HG03469 (cell line): ENCODE measurements around the gene CALML3.

Source experiments
- ATAC-seq: cut with Tn5 transposase; IDR thresholded peaks from one replicate; pipeline ENCODE4 v1.9.1; 2021; ENCODE audit warnings: mild to moderate bottlenecking, moderate library complexity, moderate number of reproducible peaks; ENCODE audit not compliant: unreplicated experiment

CALML3 gene

DNA sequence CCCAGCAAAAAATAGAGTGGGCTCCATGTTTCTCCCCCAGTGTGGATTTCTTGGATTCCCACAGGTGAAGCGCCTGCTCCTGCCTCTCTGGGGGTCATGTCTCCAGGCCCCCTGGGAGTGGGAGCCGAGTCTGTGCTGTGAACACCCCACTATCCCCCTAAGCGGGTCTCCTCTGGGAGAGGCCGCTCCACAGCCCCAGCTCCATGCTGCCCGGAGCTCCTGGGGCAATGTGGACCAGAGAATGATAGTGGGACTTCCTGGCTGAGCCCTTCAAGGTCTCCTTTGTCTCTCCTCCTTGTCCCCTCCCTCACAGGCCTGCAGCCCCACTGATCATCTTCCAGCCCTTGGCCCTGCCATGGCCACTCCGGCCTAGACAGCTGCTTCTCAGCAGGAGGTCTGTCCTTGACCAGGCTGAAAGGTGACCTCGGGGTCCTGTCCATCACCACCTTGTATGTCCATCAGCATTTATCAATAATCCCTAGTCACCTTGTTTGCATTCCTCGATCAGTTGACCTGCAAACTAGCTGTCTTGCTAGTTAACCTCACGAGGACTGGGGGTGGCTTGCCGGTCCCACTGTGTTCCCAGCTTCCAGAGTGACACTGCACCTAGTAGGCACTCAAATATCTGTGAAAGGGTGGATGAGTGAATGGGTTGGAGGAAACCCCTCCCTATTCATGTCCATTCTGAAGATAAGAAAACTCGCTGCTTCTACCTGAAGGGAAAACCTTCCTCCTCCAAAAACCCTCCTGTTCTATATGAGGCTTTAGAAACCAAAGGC lies 776 bp upstream of the CALML3 start:
- no peak for ATAC-seq

DNA sequence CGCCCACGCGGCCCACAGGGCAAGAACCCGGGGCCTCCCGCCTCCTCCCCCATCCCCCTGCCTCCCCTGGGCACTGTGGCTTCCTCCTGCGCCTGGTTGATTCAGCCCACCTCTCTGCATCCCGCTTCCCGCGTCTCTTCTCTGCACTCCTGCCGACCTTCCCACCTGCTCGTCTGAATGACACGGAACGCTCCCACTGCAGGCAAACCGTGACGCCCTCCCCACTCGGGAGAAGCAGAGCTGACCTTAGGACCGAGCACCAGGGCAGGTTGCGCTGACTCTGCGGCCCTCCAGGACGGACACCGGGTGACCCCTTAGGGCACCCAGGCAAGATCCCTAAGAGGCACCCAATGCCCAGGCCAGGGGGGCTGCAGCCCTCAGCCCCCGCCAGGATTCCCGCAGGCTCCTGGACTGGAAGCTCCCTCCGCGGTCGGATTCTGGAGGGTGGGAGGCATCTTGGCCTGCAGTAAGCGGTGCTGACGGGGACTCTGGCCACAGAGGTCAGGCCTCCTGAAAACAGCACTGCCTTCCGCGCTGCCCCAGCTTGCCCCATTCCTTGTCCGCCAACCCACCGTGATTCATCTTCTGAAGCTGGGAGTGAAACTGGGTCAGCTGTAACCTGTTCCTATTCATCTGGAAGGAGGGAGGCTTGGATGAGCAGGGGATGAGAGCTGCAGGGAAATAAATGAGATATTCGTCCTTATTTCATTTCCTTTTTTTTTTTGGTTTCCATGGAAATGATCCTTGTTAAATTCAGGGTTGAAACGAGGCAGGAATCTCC lies 990 bp downstream of the CALML3 start:
- ATAC-seq: no peak

DNA sequence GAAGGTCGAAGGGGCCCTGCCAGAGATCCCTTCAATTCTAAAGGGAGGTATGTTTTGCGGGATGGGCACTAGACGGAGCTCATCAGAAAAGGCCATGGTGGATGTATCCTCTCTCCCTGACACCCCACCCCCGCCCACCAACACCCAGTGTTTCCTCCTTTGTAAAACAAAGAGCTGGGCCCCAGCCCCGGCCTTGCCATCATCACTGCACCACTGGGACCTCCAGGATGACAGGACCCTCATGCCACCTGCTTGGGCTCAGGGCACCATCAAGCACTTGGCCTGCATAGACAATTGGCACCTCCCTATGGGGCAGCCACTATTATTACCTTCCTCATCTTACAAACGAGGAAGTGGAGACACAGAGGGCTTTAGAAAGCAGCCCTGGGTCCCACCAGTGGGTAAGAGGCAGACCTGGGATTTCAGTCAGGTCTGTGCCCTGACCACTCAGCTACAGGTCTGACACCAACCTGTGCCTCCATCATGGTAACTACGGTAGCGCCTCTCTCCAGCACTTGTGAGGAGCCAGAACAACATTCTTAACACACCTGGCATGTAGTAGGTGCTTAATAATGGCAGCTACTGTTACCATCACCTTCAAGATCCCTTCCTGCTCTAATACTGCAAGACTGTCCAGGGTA lies 2.0 kb downstream of the CALML3 start:
- no peak for ATAC-seq

DNA sequence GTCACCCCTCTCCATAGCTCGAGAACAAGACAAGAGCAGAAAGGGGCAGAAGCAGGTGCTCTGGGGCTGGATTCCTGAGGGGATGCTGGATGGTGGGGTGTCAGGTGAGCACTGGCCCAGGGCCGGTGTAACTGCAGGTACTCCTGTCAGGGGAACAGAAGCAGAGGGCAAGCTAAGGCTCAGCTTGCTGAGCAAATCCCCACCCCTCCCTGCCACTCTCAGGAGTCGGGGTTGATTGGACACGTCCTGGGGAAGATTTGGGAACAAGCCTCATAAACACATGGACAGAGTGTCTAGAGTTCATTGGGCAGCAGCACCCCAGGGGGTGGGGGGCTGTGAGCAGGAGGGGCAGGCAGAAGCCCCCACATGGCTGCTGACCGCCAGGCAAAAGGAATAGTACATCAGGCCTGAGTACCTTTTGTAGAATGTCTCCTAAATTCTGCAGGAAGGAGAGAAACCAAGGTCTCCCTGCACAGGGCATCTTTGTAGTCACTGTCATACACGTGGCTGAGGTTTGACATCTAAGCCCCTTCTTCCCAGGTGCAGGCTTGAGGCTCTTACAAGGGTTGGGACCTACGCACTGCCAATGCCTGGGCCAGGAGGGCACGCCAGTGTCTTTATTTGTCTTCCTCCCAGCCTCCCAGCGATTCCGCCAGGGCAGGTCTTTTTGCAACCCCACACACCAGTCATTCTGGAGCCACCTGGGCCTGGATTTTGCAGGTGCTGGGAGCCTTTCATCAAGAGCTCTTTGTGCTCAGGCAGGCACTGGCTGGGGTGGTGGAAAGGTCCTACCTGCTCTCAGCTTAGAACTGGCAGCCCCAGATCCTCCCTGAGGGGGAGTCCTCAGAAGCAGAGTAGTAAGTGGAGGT lies 2.8 kb downstream of the CALML3 start:
- ATAC-seq: no peak

DNA sequence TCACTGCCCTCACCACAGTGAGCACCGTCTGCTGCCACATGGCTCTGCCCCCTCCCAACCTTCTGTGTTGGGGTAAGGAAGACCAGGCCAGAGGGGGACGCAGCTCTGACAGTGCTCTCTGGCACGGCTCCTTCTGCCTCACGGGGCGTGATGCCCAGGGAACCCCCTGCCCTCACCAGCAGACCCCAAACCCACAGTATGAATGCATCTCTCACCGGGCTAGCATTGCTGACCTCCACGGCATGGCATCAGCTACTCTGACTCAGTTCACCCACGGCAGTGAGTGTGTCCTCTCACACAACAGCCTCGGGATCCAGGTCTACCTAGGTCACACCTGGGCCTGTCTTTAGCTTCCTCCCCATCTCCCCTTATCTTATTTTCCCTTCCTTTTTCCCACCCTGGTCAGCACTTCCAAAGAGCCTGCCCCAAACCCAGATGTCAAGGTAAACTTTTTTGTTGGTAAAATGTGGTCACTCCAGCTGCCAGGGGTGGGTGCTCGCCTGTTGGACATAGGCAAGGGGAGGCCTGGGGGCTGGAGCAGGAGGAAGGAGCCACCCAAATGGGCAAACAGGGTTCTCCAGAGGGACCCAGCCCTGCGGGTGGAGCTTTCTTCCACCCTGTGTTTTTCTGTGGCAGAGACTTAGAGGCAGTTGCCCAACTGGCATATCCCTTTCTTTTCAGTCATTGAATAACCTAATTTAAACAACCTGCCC lies 4.4 kb downstream of the CALML3 start:
- no peak for ATAC-seq

DNA sequence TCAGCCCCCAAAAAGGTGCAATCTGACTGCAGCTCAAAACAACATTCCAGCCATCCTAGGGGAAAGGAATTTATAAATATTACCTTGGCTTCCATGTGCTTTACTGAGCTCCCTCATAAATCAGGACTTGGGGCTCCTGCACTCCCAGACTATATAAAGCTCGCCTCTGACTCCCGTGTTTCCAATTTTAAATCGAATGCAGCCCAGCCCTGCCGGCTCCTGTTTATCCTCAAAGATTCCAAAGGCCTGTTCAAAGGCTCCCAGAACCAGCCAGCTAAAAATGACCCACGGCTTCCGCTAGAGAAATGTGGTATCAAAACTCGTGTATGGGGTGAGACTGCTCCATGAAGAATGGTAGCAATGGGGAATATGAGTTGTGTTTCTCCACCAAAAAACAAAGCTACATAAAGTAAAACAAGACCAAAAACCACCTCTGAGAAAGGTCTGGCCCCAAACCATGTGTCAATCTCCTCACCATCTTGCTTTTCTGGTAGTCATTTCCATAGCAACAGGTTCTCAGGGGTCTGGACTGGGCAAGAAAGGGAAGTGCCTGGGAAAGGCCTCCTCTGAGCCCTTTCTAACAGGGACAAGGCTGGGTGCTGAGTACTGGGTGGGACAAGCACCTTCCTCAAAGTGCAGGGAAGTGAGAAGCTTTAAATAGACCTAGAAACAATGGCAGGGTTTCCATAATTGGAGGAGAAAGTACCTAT lies 5.1 kb downstream of the CALML3 start:
- ATAC-seq: no peak

DNA sequence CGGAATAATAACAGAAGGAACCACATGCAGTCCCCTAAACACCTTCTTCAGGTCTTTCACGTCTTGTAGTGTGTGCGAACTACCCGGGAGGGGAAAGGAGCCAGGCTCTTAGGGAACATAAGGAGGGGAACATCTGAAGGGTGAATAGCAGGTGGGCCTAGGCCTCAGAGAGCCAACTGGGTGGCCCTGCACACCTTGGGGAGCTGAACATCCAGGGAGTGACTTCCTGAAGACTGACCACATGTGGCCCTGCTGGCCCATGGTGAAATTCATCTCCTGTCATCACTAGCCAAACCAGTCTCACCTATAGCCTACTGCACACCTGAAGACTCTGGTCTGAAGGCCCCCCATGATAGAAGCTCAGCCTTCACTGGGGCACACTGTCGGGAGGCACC lies 5.6 kb downstream of the CALML3 start:
- ATAC-seq: no peak

DNA sequence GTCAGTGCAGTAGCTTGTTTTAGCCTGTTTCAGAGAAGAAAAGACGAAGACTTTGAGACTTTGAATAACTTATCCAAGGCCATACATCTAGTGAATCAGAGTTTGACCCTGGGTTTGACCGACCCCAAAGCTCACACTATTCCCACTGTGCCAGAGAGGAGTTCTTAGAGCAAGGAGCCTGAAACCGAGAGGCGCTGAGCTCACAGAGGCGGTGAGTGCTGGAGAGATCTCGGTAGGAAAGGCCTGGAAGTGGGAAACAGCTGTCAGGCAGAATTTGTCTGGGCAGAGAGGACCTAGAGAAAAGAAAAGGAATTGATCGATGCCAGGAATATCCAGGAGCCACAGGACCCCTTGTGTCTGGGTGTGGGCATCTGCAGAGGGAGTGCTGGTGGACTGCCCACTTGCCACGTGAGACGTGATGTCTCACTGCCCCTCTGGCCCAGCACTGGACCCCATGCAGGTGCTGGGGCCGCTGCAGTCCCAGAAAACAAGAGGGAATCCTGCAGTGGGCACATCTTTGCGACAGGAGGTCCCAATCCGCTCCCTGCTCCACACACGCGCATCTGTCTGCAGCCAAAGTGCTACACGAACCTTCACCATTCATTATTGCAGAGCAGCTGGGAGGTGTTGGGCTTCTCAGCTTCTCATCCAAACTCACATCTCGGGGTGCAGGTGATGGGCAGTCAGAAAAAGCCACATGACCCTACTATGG lies 6.2 kb downstream of the CALML3 start:
- no peak for ATAC-seq

DNA sequence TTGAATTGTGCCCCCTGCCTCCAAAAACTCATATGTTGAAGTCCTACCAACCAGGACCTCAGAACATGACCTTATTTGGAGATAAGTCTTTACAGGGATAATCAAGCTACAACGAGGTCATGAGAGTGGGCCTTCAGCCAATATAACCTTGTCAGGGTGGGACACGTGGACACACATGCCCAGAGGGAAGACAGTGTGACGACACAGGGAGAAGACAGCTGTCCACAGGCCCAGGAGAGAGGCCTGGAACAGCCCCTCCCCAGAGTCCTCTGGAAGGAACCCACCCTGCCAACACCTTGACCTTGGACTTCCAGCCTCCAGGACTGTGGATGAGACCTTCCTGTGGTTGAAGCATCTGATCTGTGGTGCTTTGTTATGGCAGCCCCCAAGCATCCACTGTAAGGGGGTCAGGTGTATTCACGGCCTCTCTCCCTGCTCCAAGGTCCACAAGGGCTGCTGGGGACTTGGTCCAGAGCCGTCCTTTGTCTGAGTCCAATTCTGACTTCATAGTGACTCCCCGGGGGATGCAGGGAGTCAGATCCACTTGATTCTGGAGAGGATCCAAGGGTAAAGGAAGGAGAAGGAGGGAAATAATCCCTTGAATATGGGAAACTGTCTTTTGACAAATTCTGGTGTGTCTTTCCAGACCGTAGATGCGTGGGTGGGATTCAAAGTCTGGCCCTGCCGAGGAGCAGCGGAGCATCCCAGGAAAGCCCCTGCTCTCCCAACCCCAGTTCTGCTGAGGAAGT lies 7.0 kb downstream of the CALML3 start:
- ATAC-seq: no peak

DNA sequence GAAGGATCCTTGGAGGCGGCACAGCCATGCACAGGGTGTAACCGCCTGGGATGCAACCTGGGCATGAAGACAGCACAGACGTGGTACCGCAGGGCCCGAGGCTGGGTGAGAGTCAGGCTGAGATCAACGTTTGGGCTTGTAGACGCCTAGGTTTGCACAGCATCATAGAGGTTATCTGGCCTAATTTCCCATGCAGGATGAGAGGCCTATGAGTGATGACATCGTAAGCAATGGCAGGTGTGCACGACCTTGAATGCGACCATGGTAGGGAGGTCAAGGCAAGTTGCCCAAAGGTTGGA lies 7.5 kb downstream of the CALML3 start:
- ATAC-seq: no peak

DNA sequence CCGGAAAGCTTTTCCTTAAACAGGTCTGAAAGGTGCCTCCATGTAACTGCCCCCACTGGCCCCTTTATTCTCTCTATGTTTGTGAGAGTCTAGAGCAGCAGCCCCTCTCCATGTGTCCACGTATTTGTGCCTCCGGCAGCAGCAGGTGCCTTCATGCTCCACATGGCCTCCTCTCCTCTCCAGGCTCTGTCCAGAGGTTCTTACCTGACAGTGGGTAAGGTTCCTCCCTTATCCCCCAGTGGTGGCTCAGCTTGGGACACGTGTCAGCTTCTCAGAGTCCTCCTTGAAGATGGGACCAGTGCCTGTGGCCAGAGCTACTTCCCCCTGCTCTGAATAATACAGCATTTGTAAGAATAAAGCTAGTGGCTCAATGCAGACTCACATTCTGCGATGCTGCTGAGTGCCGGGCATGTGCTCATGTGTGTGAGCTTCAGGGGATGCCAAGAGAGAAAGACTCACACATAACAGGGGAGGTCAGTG lies 7.9 kb downstream of the CALML3 start:
- ATAC-seq: no peak

DNA sequence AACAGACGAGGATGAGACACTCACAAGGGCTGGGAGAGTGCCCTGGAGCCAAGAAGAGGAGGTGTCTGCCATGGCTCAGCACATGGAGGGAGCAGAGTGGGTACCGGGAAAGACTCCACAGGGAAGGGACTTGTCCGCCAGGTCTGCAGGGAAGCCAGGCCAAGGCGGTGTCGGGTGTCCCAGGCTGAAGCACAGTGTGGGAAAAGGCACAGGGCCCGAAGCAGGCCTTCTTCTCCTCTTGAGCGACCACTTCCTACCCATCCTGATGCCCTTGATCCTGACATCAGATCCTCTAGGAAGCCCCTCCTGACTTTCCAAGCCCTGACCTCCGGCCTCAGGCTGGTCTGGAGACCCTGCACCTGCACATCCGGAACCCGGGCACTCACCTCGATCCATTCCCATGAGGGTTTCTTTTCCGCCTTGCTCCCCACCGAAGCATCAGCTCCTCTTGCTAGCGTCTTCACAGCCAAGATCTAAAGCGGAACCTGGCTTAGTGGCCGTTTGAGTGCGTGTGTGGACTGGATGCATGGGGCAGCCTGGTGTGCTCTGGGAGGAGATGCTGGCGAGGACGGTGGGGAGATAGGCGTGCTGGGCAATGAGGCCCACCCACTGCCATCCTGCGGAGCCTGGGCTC lies 8.5 kb downstream of the CALML3 start:
- no peak for ATAC-seq

DNA sequence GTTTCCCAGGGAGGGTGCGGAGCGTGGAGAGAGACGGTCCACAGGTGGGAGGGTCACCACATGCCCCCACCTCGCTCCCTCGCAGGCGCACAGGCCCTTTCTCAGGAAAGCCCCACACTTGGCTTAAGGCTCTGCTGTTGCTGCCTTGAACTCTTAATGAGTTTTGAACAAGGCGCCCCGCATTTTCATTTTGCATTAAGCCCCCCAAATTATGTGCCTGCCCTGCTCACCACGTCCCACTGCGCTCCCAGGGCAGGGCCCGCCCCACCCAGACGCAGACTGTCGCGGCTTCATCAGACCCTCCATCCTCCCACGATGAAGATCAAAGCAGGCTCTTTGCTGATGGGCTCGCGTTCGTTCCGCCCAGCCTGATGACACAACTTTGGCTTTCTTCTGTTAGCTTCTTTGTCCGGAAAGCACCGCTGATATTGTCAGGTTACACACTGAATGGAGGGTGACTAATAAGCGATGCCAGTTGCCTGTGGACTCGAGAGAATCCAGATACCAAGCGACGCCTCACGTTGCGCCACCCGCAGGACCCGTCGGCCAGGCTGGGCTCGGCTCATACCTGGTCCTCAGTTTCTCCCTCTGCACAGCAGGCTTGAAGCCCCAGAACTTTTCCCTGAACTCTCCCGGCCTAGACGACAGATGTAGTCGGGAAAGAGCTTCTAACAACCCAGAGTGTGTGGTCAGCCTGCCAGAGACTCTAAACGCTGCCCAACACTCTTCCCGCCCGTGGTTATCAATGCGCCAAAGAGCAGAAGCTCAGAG lies 9.5 kb downstream of the CALML3 start:
- no peak for ATAC-seq

DNA sequence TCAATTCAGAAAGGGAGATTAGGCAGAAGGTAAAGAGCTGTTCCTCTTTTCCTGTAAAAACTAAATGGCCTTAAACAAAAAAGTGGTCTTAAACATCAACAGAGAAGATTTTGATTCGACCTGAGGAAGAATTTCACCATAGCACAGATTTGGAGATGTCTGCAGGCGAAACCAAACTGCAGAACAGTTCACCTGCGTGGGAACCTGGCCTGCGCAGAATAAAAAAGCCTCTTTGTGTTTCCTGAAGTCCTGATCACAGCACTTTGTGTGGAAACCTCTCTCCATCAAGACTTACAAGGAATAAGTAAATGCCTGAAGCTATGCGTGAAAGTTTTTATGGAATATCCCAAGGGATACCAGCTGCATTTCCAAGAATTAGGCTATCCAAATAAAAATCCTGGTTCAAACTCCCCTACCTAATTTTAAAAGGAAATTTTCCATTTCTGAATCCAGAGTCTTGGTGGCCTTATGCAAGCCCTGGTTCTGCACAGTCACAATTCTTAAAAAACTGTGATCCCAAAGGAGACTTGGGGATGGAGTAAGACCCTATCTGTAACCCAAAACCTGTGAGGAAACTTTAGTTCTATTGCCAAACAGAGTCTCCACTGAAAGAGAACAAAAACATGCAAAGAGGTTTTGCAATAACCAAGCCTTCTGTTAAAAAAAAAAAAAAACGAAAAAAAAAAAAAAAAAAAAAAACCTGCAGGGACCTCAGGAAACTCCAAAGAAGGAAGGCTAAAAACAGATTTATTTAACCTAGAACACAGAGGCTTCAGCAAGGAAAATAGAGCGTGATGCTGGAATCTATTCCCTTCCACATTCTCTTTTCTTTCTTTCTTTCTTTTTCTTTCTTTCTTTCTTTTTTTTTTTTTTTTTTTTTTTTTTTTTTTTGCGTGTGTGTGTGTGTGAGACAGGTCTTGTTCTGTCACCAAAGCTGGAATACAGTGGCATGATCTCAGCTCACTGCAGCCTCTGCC lies 10.4 kb downstream of the CALML3 start:
- ATAC-seq: no peak

DNA sequence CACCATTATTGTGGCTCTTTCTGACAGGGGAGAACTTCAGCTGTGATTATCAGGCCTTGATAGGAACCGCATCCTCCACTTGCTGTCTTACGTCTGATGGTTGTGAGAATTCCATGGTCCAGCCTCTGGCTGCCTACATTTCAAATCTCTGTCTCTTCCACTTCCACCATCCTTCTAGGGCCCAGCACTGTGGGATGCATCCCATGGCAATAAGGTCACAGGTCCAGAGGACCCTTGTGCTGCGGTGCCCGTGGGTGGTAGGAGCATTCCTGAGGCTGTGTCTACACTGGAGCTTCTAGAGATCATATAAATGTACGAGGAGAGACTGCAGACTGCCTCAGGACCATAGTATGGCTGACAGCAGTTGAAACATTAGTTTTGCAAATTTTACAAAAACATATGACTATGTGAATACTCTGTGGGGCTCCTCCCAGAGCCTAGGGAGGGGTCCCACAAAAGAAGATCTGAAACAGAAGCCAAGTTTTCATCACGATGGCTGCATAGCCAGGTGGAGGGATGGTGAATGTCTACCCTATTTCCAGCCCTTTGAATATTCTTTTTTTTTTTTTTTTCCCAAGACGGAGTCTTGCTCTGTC lies 11.8 kb downstream of the CALML3 start:
- no peak for ATAC-seq

DNA sequence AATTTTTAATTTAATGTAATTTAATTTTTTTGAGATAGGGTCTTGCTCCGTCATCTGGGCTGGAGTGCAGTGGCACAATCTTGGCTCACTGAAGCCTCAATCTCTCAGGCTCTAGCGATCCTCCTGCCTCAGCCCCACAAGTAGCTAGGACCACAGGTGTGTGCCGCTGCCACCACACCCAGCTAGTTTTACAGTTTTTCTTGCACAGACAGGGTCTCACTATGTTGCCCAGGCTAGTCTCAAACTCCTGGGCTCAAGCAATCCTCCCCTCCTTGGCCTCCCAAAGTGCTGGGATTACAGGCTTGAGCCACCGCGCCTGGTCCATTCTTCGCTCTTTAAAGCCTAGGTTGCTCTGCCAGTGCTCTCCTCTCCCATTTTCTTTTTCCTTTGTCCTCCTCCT lies 12.9 kb downstream of the CALML3 start:
- ATAC-seq: no peak
